Measurements from ENCODE around the gene VBP1.

Gene VBP1

DNA sequence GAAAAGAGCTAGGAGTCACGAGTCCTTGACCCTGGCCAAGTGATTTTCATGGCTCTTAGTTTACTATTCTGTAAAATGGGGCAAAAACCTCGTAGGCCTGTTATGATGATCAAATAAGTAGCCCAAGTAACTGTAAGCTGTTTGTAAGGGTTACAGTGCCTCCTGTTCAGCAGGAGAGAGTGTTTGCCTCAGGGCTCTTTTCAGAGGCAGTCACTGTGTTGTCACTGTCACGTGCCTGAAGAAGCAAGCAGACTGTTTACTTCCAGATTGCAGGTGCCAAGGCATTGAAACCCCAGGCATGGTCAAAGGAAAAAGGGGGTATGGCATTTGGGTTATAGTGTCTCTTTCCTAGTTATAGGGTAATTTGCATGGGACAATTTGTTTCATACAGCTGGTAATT, 43.5 kb downstream of the VBP1 start:
- TF ChIP-seq EZH2phosphoT487 (conservative IDR thresholded peaks at IDR 0.05; ENCODE audit: low read length): no peak
- TF ChIP-seq, protein P1, sequence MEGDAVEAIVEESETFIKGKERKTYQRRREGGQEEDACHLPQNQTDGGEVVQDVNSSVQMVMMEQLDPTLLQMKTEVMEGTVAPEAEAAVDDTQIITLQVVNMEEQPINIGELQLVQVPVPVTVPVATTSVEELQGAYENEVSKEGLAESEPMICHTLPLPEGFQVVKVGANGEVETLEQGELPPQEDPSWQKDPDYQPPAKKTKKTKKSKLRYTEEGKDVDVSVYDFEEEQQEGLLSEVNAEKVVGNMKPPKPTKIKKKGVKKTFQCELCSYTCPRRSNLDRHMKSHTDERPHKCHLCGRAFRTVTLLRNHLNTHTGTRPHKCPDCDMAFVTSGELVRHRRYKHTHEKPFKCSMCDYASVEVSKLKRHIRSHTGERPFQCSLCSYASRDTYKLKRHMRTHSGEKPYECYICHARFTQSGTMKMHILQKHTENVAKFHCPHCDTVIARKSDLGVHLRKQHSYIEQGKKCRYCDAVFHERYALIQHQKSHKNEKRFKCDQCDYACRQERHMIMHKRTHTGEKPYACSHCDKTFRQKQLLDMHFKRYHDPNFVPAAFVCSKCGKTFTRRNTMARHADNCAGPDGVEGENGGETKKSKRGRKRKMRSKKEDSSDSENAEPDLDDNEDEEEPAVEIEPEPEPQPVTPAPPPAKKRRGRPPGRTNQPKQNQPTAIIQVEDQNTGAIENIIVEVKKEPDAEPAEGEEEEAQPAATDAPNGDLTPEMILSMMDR (IDR thresholded peaks at IDR 0.05; ENCODE audit: insufficient read depth, low read length, poor library complexity, severe bottlenecking): no peak
- Histone ChIP-seq H2AFZ (ENCODE audit: low read depth, low read length, severe bottlenecking) (no peak overlapping the region), H3K27ac (ENCODE audit: low read depth, low read length) (no peak overlapping the region), H3K4me2 (ENCODE audit: low read depth, low read length, poor library complexity, severe bottlenecking) (no peak overlapping the region), H3K4me3 (ENCODE audit: insufficient read depth, low read length, poor library complexity, severe bottlenecking) (no peak overlapping the region), H4K20me1 (ENCODE audit: low read depth, low read length) (no peaks in the 10 kb centered on the region), H3F3A (ENCODE audit: insufficient read depth) (no peaks in the 10 kb centered on the region; the same call in 1 of the 2 replicates), H3K27me3 (ENCODE audit: low read length) (no peaks in the 10 kb centered on the region), H3K9me2 (replicated peaks; ENCODE audit: insufficient read depth, low read length) (no peaks in the 10 kb centered on the region), H3K79me2 (ENCODE audit: insufficient read depth, low read length) (peaks cover 19% of the 10 kb centered on the region; the same call in 1 of the 2 replicates), H3K9me3 (ENCODE audit: insufficient read depth, low read length) (no peaks in the 10 kb centered on the region), H3K36me3 (ENCODE audit: low read length) (no peaks in the 10 kb centered on the region), H3K9ac (ENCODE audit: low read length) (no peak overlapping the region)

DNA sequence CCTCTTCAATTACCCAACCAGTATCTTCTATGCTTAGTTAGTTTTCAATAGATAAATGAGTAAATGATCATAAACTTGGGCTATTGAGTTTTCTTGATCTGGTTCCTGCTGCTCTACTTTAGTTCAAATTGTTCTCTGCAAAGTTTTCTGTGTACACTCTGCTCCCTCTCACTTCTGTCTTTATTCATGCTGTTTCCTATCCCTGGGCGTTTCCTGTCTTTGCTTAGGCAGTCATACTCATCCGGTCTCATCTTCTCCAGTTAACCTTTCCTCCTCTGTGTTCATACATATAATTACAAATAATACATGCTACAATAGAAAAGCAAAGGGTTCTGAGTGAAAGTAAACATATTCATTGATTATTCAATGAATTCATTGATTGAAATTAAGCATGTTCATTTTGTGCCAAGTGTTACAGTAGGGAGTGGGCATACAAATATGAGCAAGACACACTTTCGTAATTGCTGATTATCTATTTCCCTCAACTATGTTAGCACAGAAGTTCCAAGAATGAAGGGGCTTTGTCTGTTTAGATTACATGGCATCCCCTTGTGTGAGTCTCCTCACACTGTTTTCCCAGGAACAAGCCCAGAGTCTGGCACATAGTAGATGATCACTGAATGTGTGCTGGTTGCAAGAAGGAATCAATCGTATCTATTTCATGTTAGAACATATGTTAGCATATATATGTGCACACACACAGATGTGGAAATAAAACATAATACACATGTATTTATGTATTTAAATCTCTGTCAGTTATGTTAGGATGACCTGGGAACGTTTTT, 46.9 kb downstream of the VBP1 start:
- peak overlapping the region; percentile 74 for H3K4me2 ChIP-seq (ENCODE audit: low read depth, low read length, poor library complexity, severe bottlenecking)
- H2AFZ ChIP-seq (ENCODE audit: low read depth, low read length, severe bottlenecking): peak overlapping the region; percentile 84
- H3K4me3 ChIP-seq (ENCODE audit: insufficient read depth, low read length, poor library complexity, severe bottlenecking): peak overlapping the region; percentile 81
- no peaks in the 10 kb centered on the region for H3K36me3 ChIP-seq (ENCODE audit: low read length)
- TF ChIP-seq EZH2phosphoT487 (conservative IDR thresholded peaks at IDR 0.05; ENCODE audit: low read length): no peak
- TF ChIP-seq, protein P1 (IDR thresholded peaks at IDR 0.05; ENCODE audit: insufficient read depth, low read length, poor library complexity, severe bottlenecking): no peak
- H3K79me2 ChIP-seq (ENCODE audit: insufficient read depth, low read length): peaks cover 19% of the 10 kb centered on the region; the same call in 1 of the 2 replicates
- H3K27me3 ChIP-seq (ENCODE audit: low read length): no peaks in the 10 kb centered on the region
- H3F3A ChIP-seq (ENCODE audit: insufficient read depth): no peaks in the 10 kb centered on the region; the same call in 1 of the 2 replicates
- no peaks in the 10 kb centered on the region for H3K9me2 ChIP-seq (replicated peaks; ENCODE audit: insufficient read depth, low read length)
- no peak overlapping the region for H3K27ac ChIP-seq (ENCODE audit: low read depth, low read length)
- peak overlapping the region; percentile 74 for H3K9ac ChIP-seq (ENCODE audit: low read length)
- H4K20me1 ChIP-seq (ENCODE audit: low read depth, low read length): no peaks in the 10 kb centered on the region
- no peaks in the 10 kb centered on the region for H3K9me3 ChIP-seq (ENCODE audit: insufficient read depth, low read length)

DNA sequence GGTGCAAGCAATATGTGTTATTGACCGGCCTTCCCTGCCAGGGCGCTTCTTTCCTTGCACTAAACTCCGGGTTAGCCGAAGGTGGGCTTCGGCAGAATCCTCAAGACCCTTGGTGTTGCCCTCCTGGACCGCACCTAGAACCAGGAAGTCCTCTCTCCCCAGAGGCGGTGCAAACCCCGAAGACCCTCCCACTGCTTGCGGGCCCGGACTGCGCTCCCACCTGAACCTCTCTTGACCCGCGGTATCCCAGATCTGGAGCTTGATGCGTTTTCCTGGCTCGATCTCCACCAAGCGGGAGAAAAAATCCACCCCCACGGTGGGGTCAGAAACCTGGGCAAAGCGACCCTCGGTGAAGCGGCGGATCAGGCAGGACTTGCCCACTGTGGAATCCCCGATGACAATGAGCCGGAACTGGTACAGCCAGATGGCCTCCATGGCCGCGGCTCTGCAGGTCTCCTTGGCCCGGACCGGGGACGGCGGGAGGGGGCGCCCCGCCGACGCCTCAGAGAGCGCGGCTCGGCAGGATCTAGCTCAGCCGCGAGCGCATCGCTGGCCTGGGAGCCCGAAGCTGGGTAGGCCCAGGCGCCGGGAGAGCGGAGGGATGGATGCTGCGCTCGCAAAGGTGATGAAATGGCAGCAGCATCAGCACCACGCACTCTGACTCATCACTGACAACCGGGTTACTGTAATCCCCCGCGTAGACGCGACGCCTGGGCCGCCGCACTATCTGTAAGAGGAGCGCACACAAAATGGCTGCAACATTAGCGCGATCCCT, 47.8 kb downstream of the VBP1 start, which contains the start of gene RAB39B:
Gene RAB39B (minus strand): TSS at position 638 of the 775 bp plus-strand sequence. CDS start 203 bp downstream, at position 435.
- H3K27ac ChIP-seq (ENCODE audit: low read depth, low read length): peak within 1 kb of the TSS; percentile 10; the same call in 1 of the 2 replicates
- peak within 1 kb of the TSS; percentile 84 for H2AFZ ChIP-seq (ENCODE audit: low read depth, low read length, severe bottlenecking)
- no peaks in the 10 kb centered on the region for H3K9me2 ChIP-seq (replicated peaks; ENCODE audit: insufficient read depth, low read length)
- peak within 1 kb of the TSS; percentile 81 for H3K4me3 ChIP-seq (ENCODE audit: insufficient read depth, low read length, poor library complexity, severe bottlenecking)
- peak within 1 kb of the TSS; percentile 74 for H3K4me2 ChIP-seq (ENCODE audit: low read depth, low read length, poor library complexity, severe bottlenecking)
- H3K9ac ChIP-seq (ENCODE audit: low read length): peak within 1 kb of the TSS; percentile 74
- no peak for TF ChIP-seq EZH2phosphoT487 (conservative IDR thresholded peaks at IDR 0.05; ENCODE audit: low read length)
- TF ChIP-seq, protein P1 (IDR thresholded peaks at IDR 0.05; ENCODE audit: insufficient read depth, low read length, poor library complexity, severe bottlenecking): no peak
- no peaks in the 10 kb centered on the region for H4K20me1 ChIP-seq (ENCODE audit: low read depth, low read length)
- H3K79me2 ChIP-seq (ENCODE audit: insufficient read depth, low read length): peaks cover 19% of the 10 kb centered on the region; the same call in 1 of the 2 replicates
- no peaks in the 10 kb centered on the region for H3K36me3 ChIP-seq (ENCODE audit: low read length)
- no peaks in the 10 kb centered on the region for H3K27me3 ChIP-seq (ENCODE audit: low read length)
- H3F3A ChIP-seq (ENCODE audit: insufficient read depth): no peaks in the 10 kb centered on the region; the same call in 1 of the 2 replicates
- H3K9me3 ChIP-seq (ENCODE audit: insufficient read depth, low read length): no peaks in the 10 kb centered on the region
